Left ventricle myocardium inferior (tissue), 1 donor: ENCODE measurements around the gene ERMAP. TPM values are rescaled to one million over a fixed set of nuclear protein-coding genes. Genes with fewer than 3 reads are reported as not detected.
"Not testable (repeated sequence)": the region's sequence is repeated elsewhere in the genome, so short reads cannot be mapped to it uniquely, and the experiment has no call there.

ENCODE experiments used
- DNase-seq: peaks from one replicate; pipeline ENCODE4 v3.0.0-alpha.2; 2020
- H3K27ac ChIP-seq: fragments of 200-600 bp; replicated peaks from 2 replicates; pipeline ENCODE4 v1.8.0; 2021
- H3K27me3 ChIP-seq: fragments of 200-600 bp; 2 replicates; pipeline ENCODE4 v1.8.0; 2021; ENCODE audit warnings: low read depth
- H3K36me3 ChIP-seq: fragments of 200-600 bp; 2 replicates; pipeline ENCODE4 v1.8.0; 2021
- H3K4me1 ChIP-seq: fragments of 200-600 bp; 2 replicates; pipeline ENCODE4 v1.8.0; 2021
- H3K4me3 ChIP-seq: fragments of 200-600 bp; 2 replicates; pipeline ENCODE4 v1.8.0; 2021; ENCODE audit warnings: mild to moderate bottlenecking, moderate library complexity
- H3K9me3 ChIP-seq: fragments of 200-600 bp; replicated peaks from 2 replicates; pipeline ENCODE4 v1.8.0; 2021
- intact Hi-C: fragments of 100-400 bp; cut with micrococcal nuclease; formaldehyde crosslinking; loops from one replicate; pipeline ENCODE4 v1.11.0; 2022
- total RNA-seq: library from RNA; stranded (reverse); fragmentation: NEBNext Ultra II Directional; extraction: Animal tissue kit (Norgen Biotek cat#: 25700); gene quantifications from one replicate; pipeline ENCODE4 v1.2.1, GENCODE V29; 2021
- TF ChIP-seq, protein P1 (sequence below): fragments of 200-600 bp; IDR thresholded peaks from 2 replicates; pipeline ENCODE4 v1.8.0; 2021; ENCODE audit warnings: antibody characterized with exemption, mild to moderate bottlenecking, borderline replicate concordance
- donor health status: DM: no; HTN: yes; CAD: no; lungs with severe emphysema.

ERMAP gene
- total RNA-seq, 1 donor from 2014 or later = 4.7 TPM

DNA sequence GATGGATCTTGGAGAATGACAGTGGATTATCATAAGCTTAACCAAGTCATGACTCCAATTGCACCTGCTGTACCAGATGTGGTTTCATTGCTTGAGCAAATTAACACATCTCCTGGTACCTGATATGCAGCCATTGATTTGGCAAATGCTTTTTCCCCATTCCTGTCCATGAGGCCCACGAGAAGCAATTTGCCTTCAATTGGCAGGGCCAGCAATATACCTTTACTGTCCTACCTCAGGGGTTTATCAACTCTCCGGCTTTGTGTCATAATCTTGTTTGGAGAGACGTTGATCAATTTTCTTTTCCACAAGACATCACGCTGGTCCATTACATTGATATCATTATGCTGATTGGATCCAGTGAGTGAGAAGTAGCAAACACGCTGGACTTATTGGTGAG lies 49.6 kb downstream of the ERMAP start:
- Histone ChIP-seq H3K4me3 (no peak overlapping the region), H3K9me3 (no peaks in the 10 kb centered on the region), H3K27me3 (peaks cover 27% of the 10 kb centered on the region), H3K4me1 (no peaks in the 10 kb centered on the region), H3K36me3 (no peaks in the 10 kb centered on the region), H3K27ac (no peak overlapping the region)
- intact Hi-C loops = no loop called here
- no peak for DNase-seq
- TF ChIP-seq, protein P1, sequence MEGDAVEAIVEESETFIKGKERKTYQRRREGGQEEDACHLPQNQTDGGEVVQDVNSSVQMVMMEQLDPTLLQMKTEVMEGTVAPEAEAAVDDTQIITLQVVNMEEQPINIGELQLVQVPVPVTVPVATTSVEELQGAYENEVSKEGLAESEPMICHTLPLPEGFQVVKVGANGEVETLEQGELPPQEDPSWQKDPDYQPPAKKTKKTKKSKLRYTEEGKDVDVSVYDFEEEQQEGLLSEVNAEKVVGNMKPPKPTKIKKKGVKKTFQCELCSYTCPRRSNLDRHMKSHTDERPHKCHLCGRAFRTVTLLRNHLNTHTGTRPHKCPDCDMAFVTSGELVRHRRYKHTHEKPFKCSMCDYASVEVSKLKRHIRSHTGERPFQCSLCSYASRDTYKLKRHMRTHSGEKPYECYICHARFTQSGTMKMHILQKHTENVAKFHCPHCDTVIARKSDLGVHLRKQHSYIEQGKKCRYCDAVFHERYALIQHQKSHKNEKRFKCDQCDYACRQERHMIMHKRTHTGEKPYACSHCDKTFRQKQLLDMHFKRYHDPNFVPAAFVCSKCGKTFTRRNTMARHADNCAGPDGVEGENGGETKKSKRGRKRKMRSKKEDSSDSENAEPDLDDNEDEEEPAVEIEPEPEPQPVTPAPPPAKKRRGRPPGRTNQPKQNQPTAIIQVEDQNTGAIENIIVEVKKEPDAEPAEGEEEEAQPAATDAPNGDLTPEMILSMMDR = no peak

DNA sequence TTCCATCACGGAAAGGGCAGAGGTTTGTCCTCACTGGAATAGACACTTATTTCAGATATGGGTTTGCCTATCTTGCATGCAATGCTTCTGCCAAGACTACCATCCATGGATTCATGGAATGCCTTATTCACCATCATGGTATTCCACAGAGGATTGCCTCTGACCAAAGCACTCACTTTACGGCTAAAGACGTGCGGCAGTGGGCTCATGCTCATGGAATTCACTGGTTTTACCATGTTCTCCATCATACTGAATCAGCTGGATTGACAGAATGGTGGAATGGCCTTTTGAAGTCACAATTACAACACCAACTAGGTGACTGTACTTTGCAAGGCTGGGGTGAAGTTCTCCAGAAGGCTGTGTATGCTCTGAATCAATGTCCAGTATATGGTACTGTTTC lies 51.5 kb downstream of the ERMAP start:
- H3K27ac ChIP-seq, H3K4me1 ChIP-seq, H3K27me3 ChIP-seq, H3K4me3 ChIP-seq, intact Hi-C loops, DNase-seq, H3K36me3 ChIP-seq: not testable (repeated sequence)
- H3K9me3 ChIP-seq = peaks cover 14% of the 10 kb centered on the region

GRCh38 chr1:42869254-42869653 lies 52.3 kb downstream of the ERMAP start:
- H3K4me3 ChIP-seq, H3K27me3 ChIP-seq, DNase-seq, H3K27ac ChIP-seq, H3K36me3 ChIP-seq, intact Hi-C loops, H3K4me1 ChIP-seq: not testable (repeated sequence)
- H3K9me3 ChIP-seq = peaks cover 14% of the 10 kb centered on the region

- peaks cover 14% of the 10 kb centered on the region for H3K9me3 ChIP-seq
- H3K4me3 ChIP-seq, H3K27me3 ChIP-seq, intact Hi-C loops, H3K4me1 ChIP-seq, DNase-seq, H3K36me3 ChIP-seq, H3K27ac ChIP-seq: not testable (repeated sequence)
Measured at GRCh38 chr1:42869751-42870150, 52.8 kb downstream of the ERMAP start.

DNA sequence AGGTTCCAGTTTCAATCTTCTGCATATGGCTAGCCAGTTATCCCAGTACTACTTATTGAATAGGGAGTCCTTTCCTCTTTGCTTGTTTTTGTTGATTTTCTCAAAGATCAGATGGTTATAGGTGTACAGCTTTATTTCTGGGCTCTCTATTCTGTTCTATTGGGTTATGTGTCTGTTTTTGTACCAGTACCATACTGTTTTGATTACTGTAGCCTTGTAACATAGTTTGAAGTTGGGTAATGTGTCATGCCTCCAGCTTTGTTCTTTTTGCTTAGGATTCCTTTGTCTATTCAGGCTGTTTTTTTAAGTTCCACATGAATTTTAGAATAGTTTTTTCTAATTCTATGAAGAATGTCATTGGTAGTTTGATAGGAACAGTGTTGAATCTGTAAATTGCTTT lies 56.2 kb downstream of the ERMAP start:
- H3K4me3 ChIP-seq, H3K27me3 ChIP-seq, H3K36me3 ChIP-seq, H3K27ac ChIP-seq, DNase-seq, intact Hi-C loops, H3K4me1 ChIP-seq: not testable (repeated sequence)
- peaks cover 14% of the 10 kb centered on the region for H3K9me3 ChIP-seq

DNA sequence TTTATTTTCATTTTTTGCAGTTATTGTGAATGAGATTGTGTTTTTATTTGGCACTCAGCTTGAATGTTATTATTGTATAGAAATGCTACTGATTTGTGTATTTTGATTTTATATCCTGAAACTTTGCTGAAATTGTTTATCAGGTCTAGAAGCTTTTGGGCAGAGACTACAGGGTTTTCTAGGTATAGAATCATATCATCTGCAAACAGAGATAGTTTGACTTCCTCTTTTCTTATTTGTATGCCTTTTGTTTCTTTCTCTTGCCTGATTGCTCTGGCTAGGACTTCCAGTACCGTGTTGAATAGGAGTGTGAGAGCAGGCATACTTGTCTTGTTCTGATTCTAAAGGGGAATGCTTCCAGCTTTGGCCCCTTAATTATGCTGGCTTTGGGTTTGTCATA lies 56.7 kb downstream of the ERMAP start:
- intact Hi-C loops = no loop called here
- no peaks in the 10 kb centered on the region for H3K27me3 ChIP-seq
- TF ChIP-seq, protein P1 = no peak

DNA sequence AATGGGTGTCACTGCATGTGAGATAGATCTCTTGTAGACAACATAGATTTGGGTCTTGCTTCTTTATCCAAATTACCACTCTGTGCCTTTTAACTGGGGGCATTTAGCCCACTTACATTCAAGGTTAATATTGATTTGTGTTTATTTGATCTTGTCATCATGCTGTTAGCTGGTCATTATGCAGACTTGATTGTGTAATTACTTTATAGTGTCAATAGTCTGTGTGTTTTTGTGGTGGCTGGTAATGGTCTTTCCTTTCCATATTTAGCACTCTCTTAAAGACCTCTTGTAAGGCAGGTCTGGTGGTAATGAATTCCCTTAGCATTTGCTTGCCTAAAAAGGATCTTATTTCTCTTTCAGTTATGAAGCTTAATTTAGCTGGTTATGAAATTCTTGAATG lies 59.1 kb downstream of the ERMAP start:
- no peaks in the 10 kb centered on the region for H3K36me3 ChIP-seq
- peaks cover 14% of the 10 kb centered on the region for H3K9me3 ChIP-seq
- H3K4me1 ChIP-seq = peaks cover 8% of the 10 kb centered on the region
- no peak overlapping the region for H3K4me3 ChIP-seq
- DNase-seq = no peak
- TF ChIP-seq, protein P1 = no peak
- no peaks in the 10 kb centered on the region for H3K27me3 ChIP-seq
- intact Hi-C loops = no loop called here
- no peak overlapping the region for H3K27ac ChIP-seq

More for the DNA sequence above, 56.7 kb downstream of the ERMAP start:
- peaks cover 14% of the 10 kb centered on the region for H3K9me3 ChIP-seq
- peaks cover 8% of the 10 kb centered on the region for H3K4me1 ChIP-seq
- H3K27ac ChIP-seq = no peak overlapping the region
- no peak overlapping the region for H3K4me3 ChIP-seq
- no peak for DNase-seq
- H3K36me3 ChIP-seq = no peaks in the 10 kb centered on the region

DNA sequence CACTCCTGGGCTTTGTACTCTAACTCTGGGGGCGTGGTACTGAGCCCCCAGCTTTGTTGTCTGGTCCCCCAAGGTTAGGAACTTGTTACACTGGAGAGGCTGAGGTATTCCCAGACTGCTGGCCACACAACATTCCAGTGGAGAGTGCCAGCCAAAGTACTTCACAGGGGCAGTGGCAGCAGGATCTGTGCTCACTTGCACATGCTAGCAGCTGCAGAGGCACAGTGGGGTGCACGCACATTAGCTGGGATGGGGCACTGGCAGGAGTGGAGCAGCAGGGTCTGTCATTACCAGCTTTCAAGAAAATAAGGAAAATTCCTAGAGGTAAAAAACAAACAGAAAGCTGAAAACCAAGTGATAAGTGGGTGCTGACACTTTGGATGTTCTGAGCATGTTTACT lies 60.5 kb downstream of the ERMAP start:
- no peak overlapping the region for H3K27ac ChIP-seq
- TF ChIP-seq, protein P1 = no peak
- H3K27me3 ChIP-seq = no peaks in the 10 kb centered on the region
- no peak overlapping the region for H3K4me3 ChIP-seq
- peaks cover 8% of the 10 kb centered on the region for H3K4me1 ChIP-seq
- intact Hi-C loops = no loop called here
- H3K36me3 ChIP-seq = no peaks in the 10 kb centered on the region
- no peak for DNase-seq
- H3K9me3 ChIP-seq = peaks cover 11% of the 10 kb centered on the region
